ENCODE results near the gene PROCA1. TPM values are rescaled to one million over a fixed set of nuclear protein-coding genes. Genes with fewer than 3 reads are reported as not detected.

The PROCA1 gene
- total and polyA plus RNA-seq, 9 of the 15 experiments (the other 6 are each of a cell fraction or from before 2014, with no cell fraction given), result 0.78 to 16.2 (median 5.6) TPM

DNA sequence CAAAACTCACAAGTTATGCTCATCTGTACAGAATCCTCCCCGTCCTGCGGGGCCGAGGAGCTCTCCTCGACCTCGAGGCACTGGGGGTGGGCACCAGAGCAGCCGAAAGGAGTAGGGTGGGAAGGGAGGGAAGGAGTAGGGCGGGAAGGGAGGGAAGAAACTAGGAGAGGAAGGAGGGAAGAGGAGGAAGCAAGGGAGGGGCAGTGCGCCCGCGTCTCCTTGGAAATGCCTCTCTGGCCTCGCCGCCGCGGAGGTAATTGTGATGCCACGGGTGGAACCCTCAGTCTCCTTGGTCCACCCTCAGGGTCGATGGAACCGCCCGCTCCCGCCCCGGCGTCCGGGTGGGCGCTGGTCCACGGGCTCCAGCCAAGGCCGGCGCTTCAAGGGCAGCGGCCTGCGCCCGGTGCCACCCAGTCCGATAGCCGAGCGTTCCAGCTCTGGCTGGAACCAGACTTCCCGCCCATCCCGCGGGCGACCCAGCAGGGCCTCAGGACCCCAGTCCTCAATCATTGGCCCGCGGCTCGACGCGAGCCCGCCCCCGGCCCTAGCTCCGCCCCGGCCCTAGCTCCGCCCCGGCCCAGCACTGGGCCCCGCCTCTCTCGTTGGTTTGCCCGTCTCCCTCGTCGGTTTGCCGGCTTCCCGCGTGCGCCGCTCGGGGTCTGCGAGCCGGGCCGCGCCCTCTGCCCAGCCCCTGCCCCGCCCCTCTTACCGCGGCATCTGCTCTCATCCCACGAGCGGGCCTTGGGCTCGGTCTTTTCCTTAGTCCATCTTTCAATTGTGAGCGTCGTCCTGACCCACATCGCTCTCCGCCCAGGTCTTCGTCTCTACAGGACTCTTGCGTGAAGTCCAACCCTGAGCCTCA lies 596 bp downstream of the PROCA1 start (continued):
- no peak for TF ChIP-seq ARID3B (CRISPR knock-in tag; IDR thresholded peaks at IDR 0.05; ENCODE audit: borderline replicate concordance)
- TF ChIP-seq, protein P1, sequence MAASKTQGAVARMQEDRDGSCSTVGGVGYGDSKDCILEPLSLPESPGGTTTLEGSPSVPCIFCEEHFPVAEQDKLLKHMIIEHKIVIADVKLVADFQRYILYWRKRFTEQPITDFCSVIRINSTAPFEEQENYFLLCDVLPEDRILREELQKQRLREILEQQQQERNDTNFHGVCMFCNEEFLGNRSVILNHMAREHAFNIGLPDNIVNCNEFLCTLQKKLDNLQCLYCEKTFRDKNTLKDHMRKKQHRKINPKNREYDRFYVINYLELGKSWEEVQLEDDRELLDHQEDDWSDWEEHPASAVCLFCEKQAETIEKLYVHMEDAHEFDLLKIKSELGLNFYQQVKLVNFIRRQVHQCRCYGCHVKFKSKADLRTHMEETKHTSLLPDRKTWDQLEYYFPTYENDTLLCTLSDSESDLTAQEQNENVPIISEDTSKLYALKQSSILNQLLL (CRISPR knock-in tag; IDR thresholded peaks at IDR 0.05; ENCODE audit: borderline replicate concordance), result no peak
- no peak for TF ChIP-seq SNRNP70 (optimal IDR thresholded peaks at IDR 0.05; ENCODE audit: low read depth, low read length)
- TF ChIP-seq NFRKB (IDR thresholded peaks at IDR 0.05; ENCODE audit: low read depth), result peak; percentile 17; the same call in 1 of the 2 replicates
- TF ChIP-seq ZNF445 (CRISPR knock-in tag; IDR thresholded peaks at IDR 0.05; ENCODE audit: low read depth), result no peak
- TF ChIP-seq CTBP1 (IDR thresholded peaks at IDR 0.05; ENCODE audit: borderline replicate concordance), result peak; percentile 90; the same call in 1 of the 2 replicates
- TF ChIP-seq CREM (IDR thresholded peaks at IDR 0.05; ENCODE audit: low read depth), result peak; percentile 39
- peak; percentile 72 for TF ChIP-seq ZC3H4 (CRISPR knock-in tag; IDR thresholded peaks at IDR 0.05; ENCODE audit: borderline replicate concordance)
- 0 out of 2 replicates have a peak, but pooled peaks have one; percentile 27 for TF ChIP-seq RBM14 (IDR thresholded peaks at IDR 0.05; ENCODE audit: borderline replicate concordance, insufficient read depth, low read depth, low read length)
- no peak; the same call in 1 of the 2 replicates for TF ChIP-seq CREB1 (IDR thresholded peaks at IDR 0.05)
- TF ChIP-seq CREB1 (CRISPR knock-in tag; IDR thresholded peaks at IDR 0.05), result peak; percentile 61
- TF ChIP-seq C11orf30 (IDR thresholded peaks at IDR 0.05; ENCODE audit: low read depth), result no peak
- no peak for TF ChIP-seq PYGO2 (tag; IDR thresholded peaks at IDR 0.05)
- TF ChIP-seq, protein P2, sequence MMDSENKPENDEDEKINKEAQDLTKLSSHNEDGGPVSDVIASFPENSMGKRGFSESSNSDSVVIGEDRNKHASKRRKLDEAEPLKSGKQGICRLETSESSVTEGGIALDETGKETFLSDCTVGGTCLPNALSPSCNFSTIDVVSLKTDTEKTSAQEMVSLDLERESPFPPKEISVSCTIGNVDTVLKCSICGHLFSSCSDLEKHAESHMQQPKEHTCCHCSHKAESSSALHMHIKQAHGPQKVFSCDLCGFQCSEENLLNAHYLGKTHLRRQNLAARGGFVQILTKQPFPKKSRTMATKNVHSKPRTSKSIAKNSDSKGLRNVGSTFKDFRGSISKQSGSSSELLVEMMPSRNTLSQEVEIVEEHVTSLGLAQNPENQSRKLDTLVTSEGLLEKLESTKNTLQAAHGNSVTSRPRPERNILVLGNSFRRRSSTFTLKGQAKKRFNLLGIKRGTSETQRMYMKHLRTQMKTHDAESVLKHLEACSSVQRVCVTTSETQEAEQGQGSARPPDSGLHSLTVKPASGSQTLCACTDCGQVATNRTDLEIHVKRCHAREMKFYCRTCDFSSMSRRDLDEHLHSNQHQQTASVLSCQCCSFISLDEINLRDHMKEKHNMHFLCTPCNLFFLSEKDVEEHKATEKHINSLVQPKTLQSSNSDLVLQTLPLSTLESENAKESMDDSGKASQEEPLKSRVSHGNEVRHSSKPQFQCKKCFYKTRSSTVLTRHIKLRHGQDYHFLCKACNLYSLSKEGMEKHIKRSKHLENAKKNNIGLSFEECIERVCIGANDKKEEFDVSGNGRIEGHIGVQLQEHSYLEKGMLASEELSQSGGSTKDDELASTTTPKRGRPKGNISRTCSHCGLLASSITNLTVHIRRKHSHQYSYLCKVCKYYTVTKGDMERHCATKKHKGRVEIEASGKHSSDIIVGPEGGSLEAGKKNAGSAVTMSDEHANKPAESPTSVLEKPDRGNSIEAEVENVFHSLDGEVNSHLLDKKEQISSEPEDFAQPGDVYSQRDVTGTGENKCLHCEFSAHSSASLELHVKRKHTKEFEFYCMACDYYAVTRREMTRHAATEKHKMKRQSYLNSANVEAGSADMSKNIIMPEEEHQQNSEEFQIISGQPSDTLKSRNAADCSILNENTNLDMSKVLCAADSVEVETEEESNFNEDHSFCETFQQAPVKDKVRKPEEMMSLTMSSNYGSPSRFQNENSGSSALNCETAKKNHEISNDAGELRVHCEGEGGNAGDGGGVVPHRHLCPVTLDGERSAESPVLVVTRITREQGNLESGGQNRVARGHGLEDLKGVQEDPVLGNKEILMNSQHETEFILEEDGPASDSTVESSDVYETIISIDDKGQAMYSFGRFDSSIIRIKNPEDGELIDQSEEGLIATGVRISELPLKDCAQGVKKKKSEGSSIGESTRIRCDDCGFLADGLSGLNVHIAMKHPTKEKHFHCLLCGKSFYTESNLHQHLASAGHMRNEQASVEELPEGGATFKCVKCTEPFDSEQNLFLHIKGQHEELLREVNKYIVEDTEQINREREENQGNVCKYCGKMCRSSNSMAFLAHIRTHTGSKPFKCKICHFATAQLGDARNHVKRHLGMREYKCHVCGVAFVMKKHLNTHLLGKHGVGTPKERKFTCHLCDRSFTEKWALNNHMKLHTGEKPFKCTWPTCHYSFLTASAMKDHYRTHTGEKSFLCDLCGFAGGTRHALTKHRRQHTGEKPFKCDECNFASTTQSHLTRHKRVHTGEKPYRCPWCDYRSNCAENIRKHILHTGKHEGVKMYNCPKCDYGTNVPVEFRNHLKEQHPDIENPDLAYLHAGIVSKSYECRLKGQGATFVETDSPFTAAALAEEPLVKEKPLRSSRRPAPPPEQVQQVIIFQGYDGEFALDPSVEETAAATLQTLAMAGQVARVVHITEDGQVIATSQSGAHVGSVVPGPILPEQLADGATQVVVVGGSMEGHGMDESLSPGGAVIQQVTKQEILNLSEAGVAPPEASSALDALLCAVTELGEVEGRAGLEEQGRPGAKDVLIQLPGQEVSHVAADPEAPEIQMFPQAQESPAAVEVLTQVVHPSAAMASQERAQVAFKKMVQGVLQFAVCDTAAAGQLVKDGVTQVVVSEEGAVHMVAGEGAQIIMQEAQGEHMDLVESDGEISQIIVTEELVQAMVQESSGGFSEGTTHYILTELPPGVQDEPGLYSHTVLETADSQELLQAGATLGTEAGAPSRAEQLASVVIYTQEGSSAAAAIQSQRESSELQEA (IDR thresholded peaks at IDR 0.05; ENCODE audit: low read depth), result no peak
